Measurements from ENCODE around the gene RSPO3.
A peak's percentile ranks its signal among the peaks of the same experiment; 100 is the strongest.

Gene RSPO3

GRCh38 chr6:127177923-127178231 is 59.4 kb downstream of the RSPO3 start:
- DNase-seq (ENCODE audit: low read depth), result no peak
- no peak overlapping the region for H3K4me3 ChIP-seq (ENCODE audit: low read depth, low read length)
- in situ Hi-C loops (cut with HindIII; ENCODE audit: low sequenced_read_pairs), result no loop called here
- TF ChIP-seq, protein P1, sequence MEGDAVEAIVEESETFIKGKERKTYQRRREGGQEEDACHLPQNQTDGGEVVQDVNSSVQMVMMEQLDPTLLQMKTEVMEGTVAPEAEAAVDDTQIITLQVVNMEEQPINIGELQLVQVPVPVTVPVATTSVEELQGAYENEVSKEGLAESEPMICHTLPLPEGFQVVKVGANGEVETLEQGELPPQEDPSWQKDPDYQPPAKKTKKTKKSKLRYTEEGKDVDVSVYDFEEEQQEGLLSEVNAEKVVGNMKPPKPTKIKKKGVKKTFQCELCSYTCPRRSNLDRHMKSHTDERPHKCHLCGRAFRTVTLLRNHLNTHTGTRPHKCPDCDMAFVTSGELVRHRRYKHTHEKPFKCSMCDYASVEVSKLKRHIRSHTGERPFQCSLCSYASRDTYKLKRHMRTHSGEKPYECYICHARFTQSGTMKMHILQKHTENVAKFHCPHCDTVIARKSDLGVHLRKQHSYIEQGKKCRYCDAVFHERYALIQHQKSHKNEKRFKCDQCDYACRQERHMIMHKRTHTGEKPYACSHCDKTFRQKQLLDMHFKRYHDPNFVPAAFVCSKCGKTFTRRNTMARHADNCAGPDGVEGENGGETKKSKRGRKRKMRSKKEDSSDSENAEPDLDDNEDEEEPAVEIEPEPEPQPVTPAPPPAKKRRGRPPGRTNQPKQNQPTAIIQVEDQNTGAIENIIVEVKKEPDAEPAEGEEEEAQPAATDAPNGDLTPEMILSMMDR (IDR thresholded peaks at IDR 0.05; ENCODE audit: low read depth, low read length, missing control alignments), result no peak

DNA sequence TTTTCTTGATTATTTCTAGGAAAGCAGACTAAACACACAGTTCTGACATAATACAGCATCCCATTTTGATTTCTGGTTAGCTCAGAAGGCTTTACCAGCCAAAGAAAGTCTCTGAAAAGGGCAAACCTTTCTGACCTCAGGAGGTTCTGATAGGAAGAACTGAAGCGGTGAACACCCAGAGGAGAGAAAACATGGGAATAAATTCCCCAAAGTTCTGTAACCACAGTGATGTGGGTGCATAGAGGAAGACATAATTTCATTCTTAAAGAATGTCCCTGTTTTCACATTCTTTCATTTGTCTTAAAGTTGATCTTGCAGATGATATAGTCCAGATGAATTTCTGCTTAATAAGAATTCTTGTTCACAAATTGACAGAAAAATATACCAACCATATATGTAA is 60.3 kb downstream of the RSPO3 start:
- in situ Hi-C loops (cut with HindIII; ENCODE audit: low sequenced_read_pairs), result no loop called here
- no peak for DNase-seq (ENCODE audit: low read depth)
- TF ChIP-seq, protein P1 (IDR thresholded peaks at IDR 0.05; ENCODE audit: low read depth, low read length, missing control alignments), result no peak
- no peak overlapping the region for H3K4me3 ChIP-seq (ENCODE audit: low read depth, low read length)

GRCh38 chr6:127180426-127180825 is 62.0 kb downstream of the RSPO3 start:
- no peak for DNase-seq (ENCODE audit: low read depth)

GRCh38 chr6:127182501-127182900 is 64.0 kb downstream of the RSPO3 start:
- TF ChIP-seq, protein P1 (IDR thresholded peaks at IDR 0.05; ENCODE audit: low read depth, low read length, missing control alignments), result no peak
- no peak for DNase-seq (ENCODE audit: low read depth)
- no peak overlapping the region for H3K4me3 ChIP-seq (ENCODE audit: low read depth, low read length)
- in situ Hi-C loops (cut with HindIII; ENCODE audit: low sequenced_read_pairs), result no loop called here

More at GRCh38 chr6:127180426-127180825, 62.0 kb downstream of the RSPO3 start:
- in situ Hi-C loops (cut with HindIII; ENCODE audit: low sequenced_read_pairs), result no loop called here
- TF ChIP-seq, protein P1 (IDR thresholded peaks at IDR 0.05; ENCODE audit: low read depth, low read length, missing control alignments), result no peak
- H3K4me3 ChIP-seq (ENCODE audit: low read depth, low read length), result no peak overlapping the region

DNA sequence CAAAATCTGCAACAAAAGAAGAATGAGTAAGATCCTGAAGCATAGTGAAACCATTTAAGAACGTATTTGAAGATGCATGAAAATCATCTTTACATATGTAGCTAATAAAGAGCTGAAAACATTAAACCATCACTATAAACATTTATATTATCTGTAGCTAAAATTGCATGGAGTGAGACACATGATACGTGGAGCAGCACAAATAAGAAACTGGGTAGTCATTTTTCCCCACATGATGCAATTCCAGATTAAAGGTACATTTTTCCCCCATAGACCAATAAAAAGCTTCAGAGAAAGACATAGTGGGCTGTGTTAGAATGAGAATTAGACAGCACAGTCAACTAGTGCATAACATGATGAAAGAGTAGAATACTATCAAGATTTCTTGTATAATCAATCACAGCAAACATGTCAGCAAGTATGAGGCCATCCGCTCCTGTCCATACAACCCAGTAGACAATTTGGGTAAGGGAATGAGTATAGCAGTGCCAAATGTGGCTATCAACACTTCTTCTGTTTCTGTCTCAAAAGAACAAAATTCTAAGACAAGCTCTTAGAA is 67.0 kb downstream of the RSPO3 start:
- DNase-seq (ENCODE audit: low read depth), result no peak
- TF ChIP-seq, protein P1 (IDR thresholded peaks at IDR 0.05; ENCODE audit: low read depth, low read length, missing control alignments), result no peak
- no peak overlapping the region for H3K4me3 ChIP-seq (ENCODE audit: low read depth, low read length)
- in situ Hi-C loops (cut with HindIII; ENCODE audit: low sequenced_read_pairs), result no loop called here

- TF ChIP-seq, protein P1 (IDR thresholded peaks at IDR 0.05; ENCODE audit: low read depth, low read length, missing control alignments), result peak; percentile 22
- in situ Hi-C loops (cut with HindIII; ENCODE audit: low sequenced_read_pairs), result no loop called here
- H3K4me3 ChIP-seq (ENCODE audit: low read depth, low read length), result no peak overlapping the region
- no peak for DNase-seq (ENCODE audit: low read depth)
These were observed 68.4 kb downstream of the RSPO3 start for GRCh38 chr6:127186889-127187288.

- H3K4me3 ChIP-seq (ENCODE audit: low read depth, low read length), result no peak overlapping the region
- in situ Hi-C loops (cut with HindIII; ENCODE audit: low sequenced_read_pairs), result no loop called here
- TF ChIP-seq, protein P1 (IDR thresholded peaks at IDR 0.05; ENCODE audit: low read depth, low read length, missing control alignments), result no peak
- DNase-seq (ENCODE audit: low read depth), result no peak
These were observed 70.3 kb downstream of the RSPO3 start for GRCh38 chr6:127188744-127189143.
